Measurements from ENCODE around the gene FHIT. TPM values are rescaled to one million over a fixed set of nuclear protein-coding genes. Genes with fewer than 3 reads are reported as not detected.

FHIT gene
- total RNA-seq, 2 experiments from 2014 or later = 7.6 to 7.9 TPM

DNA sequence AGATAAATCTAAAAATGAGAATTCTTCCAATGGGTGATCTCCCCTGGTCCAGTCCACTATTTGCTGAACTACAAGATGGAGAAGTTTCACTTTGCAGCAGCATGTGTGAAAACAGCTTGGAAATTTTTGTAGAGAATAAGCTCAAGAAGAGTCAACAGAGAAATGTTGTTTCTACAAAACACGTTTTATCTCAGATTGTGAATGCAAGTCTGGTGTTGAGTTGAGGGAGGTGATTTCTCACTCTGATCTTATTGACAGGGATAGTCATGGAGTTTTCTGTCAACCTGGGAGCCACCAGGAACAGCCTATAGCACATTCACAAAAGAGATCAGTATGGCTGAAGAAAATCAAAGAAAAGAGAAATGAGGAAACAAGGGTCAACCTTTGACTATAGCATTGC lies 1220.3 kb downstream of the FHIT start:
- DNase-seq (no peak), ATAC-seq (no peak)
- Mint-ChIP-seq H3K27ac (no peak overlapping the region), H3K27me3 (no peaks in the 10 kb centered on the region), H3K9me3 (peaks cover 2% of the 10 kb centered on the region), H3K4me3 (no peak overlapping the region), H3K4me1 (ENCODE audit: low read depth) (peaks cover 16% of the 10 kb centered on the region), H3K36me3 (ENCODE audit: low read depth) (no peaks in the 10 kb centered on the region)
- POLR2A ChIA-PET = interaction anchor here (1.2 kb wide), 1 partner anchor 17 kb away, joined by 7 read pairs; no protein-coding TSS in a partner anchor
- CTCF ChIA-PET = no interaction called here
- TF ChIP-seq, protein P1, sequence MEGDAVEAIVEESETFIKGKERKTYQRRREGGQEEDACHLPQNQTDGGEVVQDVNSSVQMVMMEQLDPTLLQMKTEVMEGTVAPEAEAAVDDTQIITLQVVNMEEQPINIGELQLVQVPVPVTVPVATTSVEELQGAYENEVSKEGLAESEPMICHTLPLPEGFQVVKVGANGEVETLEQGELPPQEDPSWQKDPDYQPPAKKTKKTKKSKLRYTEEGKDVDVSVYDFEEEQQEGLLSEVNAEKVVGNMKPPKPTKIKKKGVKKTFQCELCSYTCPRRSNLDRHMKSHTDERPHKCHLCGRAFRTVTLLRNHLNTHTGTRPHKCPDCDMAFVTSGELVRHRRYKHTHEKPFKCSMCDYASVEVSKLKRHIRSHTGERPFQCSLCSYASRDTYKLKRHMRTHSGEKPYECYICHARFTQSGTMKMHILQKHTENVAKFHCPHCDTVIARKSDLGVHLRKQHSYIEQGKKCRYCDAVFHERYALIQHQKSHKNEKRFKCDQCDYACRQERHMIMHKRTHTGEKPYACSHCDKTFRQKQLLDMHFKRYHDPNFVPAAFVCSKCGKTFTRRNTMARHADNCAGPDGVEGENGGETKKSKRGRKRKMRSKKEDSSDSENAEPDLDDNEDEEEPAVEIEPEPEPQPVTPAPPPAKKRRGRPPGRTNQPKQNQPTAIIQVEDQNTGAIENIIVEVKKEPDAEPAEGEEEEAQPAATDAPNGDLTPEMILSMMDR (IDR thresholded peaks at IDR 0.05) = no peak
- intact Hi-C loops (cut with micrococcal nuclease) = no loop called here

DNA sequence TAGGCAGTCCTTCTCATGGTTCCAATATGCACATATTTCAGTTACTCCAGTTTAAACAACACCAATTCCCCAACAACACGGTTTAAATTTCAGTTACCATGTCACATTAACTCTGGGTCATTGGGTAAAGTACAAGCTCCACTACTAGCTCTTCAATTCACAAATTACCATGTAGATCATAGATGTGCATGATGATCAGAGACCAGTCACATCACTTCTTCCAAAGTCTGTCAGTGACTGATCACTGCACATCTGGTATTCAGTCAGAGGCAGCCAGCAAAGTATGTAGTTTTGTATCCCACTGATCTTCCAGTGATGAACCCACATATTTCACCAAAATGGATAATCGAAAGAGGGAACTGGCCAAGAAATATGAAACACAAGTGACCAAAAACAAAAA lies 1223.0 kb downstream of the FHIT start:
- ATAC-seq (no peak), DNase-seq (no peak)
- Mint-ChIP-seq H3K27me3 (no peaks in the 10 kb centered on the region), H3K27ac (no peak overlapping the region), H3K9me3 (peaks cover 4% of the 10 kb centered on the region), H3K4me1 (ENCODE audit: low read depth) (peaks cover 36% of the 10 kb centered on the region), H3K4me3 (no peak overlapping the region), H3K36me3 (ENCODE audit: low read depth) (peaks cover 2% of the 10 kb centered on the region)
- ChIA-PET POLR2A (no interaction called here), CTCF (no interaction called here)
- intact Hi-C loops (cut with micrococcal nuclease) = no loop called here
- TF ChIP-seq, protein P1 (IDR thresholded peaks at IDR 0.05) = no peak

DNA sequence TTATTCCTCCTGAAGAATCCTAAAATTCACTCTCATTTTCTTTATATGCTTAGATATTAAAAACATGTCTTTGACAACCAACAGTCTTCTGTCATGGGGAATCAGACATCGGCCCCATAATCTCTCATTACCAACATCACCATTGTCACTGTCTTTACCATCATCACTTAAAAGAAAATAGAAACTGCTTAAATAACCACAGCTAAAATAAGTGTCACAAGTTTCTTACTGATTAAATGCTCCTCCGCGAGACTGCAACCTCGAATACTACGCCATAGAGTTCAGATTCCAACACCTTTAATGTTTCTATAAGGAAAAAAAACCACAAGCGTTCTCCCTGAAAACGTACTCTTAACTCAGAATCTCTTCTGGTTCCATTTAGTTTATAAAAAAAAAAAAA lies 1223.9 kb downstream of the FHIT start:
- ATAC-seq = no peak
- ChIA-PET POLR2A (no interaction called here), CTCF (no interaction called here)
- Mint-ChIP-seq H3K27ac (no peak overlapping the region), H3K9me3 (peaks cover 4% of the 10 kb centered on the region), H3K36me3 (ENCODE audit: low read depth) (peaks cover 2% of the 10 kb centered on the region), H3K27me3 (no peaks in the 10 kb centered on the region), H3K4me1 (ENCODE audit: low read depth) (peaks cover 39% of the 10 kb centered on the region), H3K4me3 (no peak overlapping the region)
- intact Hi-C loops (cut with micrococcal nuclease) = no loop called here
- no peak for DNase-seq
- TF ChIP-seq, protein P1 (IDR thresholded peaks at IDR 0.05) = no peak

DNA sequence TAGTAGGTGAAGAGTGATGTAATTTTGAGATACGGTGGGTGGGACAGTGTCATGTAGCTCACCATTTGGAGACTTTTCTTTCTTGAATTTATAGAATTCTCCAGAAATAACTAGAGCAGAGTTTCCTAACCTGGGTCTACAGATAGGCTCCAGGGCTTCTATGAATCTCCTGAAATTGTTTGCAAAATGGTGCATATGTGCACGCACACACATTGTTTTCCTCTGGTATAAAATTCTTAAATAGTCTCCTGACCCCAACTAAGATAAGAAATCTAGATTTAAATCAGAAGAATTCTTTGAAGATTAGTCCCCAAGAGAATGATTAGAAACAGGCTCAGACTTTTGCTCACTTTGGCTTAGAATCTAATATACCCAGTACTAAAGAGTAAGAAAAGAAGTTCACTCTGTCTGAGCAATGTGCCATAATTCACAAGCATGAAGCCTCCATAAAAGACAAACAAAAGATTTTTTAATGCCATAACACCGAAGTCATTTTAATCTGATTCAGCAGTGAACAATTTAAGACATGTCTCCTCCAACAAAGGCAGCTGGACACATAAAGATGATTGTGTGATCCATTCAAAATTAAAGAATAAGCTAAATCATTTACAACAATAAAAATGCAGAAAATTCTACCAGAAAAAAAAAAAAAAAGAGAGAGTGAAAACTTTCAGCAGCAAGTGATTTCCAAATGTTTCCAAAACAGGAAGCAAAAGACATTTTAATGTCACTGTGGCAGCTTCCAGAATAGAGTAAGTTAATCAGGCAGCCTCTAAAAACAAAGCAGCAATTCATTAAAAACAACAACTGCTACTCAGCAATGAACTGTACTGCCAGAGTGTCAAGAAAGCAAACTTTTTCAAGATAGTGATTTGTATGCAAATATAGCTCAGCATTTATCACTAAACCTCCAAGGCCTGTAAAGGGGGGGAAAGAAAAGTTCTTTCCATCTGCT lies 1225.9 kb downstream of the FHIT start:
- ATAC-seq = no peak
- Mint-ChIP-seq H3K4me1 (ENCODE audit: low read depth) (peaks cover 32% of the 10 kb centered on the region), H3K9me3 (peaks cover 4% of the 10 kb centered on the region), H3K27me3 (no peaks in the 10 kb centered on the region), H3K27ac (no peak overlapping the region), H3K36me3 (ENCODE audit: low read depth) (peaks cover 2% of the 10 kb centered on the region), H3K4me3 (no peak overlapping the region)
- intact Hi-C loops (cut with micrococcal nuclease) = no loop called here
- CTCF ChIA-PET = interaction anchor here (1.2 kb wide), 1 partner anchor 15 kb away, joined by 3 read pairs; no protein-coding TSS in a partner anchor
- TF ChIP-seq, protein P1 (IDR thresholded peaks at IDR 0.05) = no peak
- POLR2A ChIA-PET = interaction anchor here (1.0 kb wide), 1 partner anchor 47 kb away, joined by 3 read pairs; no protein-coding TSS in a partner anchor
- DNase-seq = no peak

DNA sequence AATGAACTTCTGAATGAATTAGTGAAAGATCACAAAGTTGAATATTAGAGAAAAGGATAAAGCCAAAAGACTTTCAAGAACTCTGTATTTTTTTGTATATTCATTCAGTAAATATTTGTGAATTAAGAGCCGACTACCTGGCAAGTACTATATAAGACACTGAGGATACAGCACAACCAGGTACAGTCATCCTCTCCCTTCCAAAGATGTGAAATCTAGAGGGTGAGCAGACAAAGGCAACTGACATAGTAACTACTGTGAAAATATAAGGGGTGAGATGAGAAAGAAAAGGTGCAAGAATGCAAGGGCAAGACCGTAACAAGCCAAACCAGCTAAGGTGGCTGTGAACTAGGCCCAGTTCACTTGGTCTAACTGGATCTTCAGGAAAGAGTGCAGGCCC lies 1226.9 kb downstream of the FHIT start:
- POLR2A ChIA-PET = interaction anchor here (1.1 kb wide), 1 partner anchor 21 kb away, joined by 3 read pairs; no protein-coding TSS in a partner anchor
- Mint-ChIP-seq H3K4me3 (no peak overlapping the region), H3K36me3 (ENCODE audit: low read depth) (peaks cover 2% of the 10 kb centered on the region), H3K27me3 (no peaks in the 10 kb centered on the region), H3K4me1 (ENCODE audit: low read depth) (peaks cover 32% of the 10 kb centered on the region), H3K27ac (no peak overlapping the region), H3K9me3 (peaks cover 4% of the 10 kb centered on the region)
- DNase-seq (no peak), ATAC-seq (no peak)
- TF ChIP-seq, protein P1 (IDR thresholded peaks at IDR 0.05) = no peak
- CTCF ChIA-PET = no interaction called here
- intact Hi-C loops (cut with micrococcal nuclease) = no loop called here

Measured in activated CD8-positive, alpha-beta T cell treated with anti-CD3 and anti-CD28 coated beads for 36 hours (primary cell).